IMR-90 (cell line): ENCODE measurements around the gene OVCH2. TPM values are rescaled to one million over a fixed set of nuclear protein-coding genes. Genes with fewer than 3 reads are reported as not detected.

Experiments
- ATAC-seq: fragments of 200-7000 bp; cut with Tn5 transposase; 2 replicates; pipeline ENCODE4 v1.9.1; 2020; ENCODE audit warnings: low read depth, mild to moderate bottlenecking, moderate library complexity
- BruUV-seq: library from RNA; stranded (reverse); fragments of 400-500 nt; replicated peaks from 2 replicates; lab custom pipeline; 2021; lab: Mats Ljungman, UMichigan
- CTCF ChIA-PET: fragments of 300-600 bp; formaldehyde crosslinking; extraction: SDS; loops from one replicate; lab custom pipeline; 2021; ENCODE audit warnings: antibody characterized with exemption; lab: Yijun Ruan, JAX
- POLR2A ChIA-PET: fragments of 300-600 bp; sonication (Branson Sonifier 250); formaldehyde crosslinking; loops from one replicate; lab custom pipeline; 2022; ENCODE audit warnings: antibody characterized with exemption; ENCODE audit not compliant: unreplicated experiment; lab: Charles Lee
- DNase-seq: peaks from one replicate; pipeline ENCODE4 v3.0.0; 2013
- H2AFZ ChIP-seq: replicated peaks from 2 replicates; pipeline ENCODE3; 2013; ENCODE audit warnings: low read length, mild to moderate bottlenecking; ENCODE audit not compliant: poor library complexity
- H2AK5ac ChIP-seq: 2 replicates; pipeline ENCODE4 v1.6.1; 2013; ENCODE audit warnings: low read depth, low read length, inconsistent platforms
- H2AK9ac ChIP-seq: replicated peaks from 2 replicates; pipeline ENCODE3; 2013; ENCODE audit warnings: mild to moderate bottlenecking, low read depth, low read length, moderate library complexity; ENCODE audit not compliant: poor library complexity
- H2BK120ac ChIP-seq: 2 replicates; pipeline ENCODE4 v1.6.1; 2013; ENCODE audit warnings: low read depth, low read length, inconsistent platforms
- H2BK15ac ChIP-seq: 3 replicates; pipeline ENCODE4 v1.6.1; 2013; ENCODE audit warnings: low read depth, low read length, inconsistent platforms
- H2BK20ac ChIP-seq: 2 replicates; pipeline ENCODE4 v1.6.1; 2013; ENCODE audit warnings: low read depth, mild to moderate bottlenecking, inconsistent platforms, low read length, moderate library complexity
- H2BK5ac ChIP-seq: 2 replicates; pipeline ENCODE4 v1.6.1; 2013; ENCODE audit warnings: mild to moderate bottlenecking, low read depth, low read length, inconsistent platforms; ENCODE audit not compliant: poor library complexity, severe bottlenecking
- H3K14ac ChIP-seq: replicated peaks from 2 replicates; pipeline ENCODE4 v1.6.1; 2013; ENCODE audit warnings: low read depth, low read length, inconsistent platforms
- H3K18ac ChIP-seq: 2 replicates; pipeline ENCODE4 v1.6.1; 2013; ENCODE audit warnings: low read depth, low read length, control low read depth
- H3K23ac ChIP-seq: 2 replicates; pipeline ENCODE4 v1.6.1; 2013; ENCODE audit warnings: low read depth, low read length, inconsistent platforms
- H3K27ac ChIP-seq: 2 replicates; pipeline ENCODE4 v1.5.1; 2013; ENCODE audit warnings: mild to moderate bottlenecking, control low read depth, low read length; ENCODE audit not compliant: insufficient read depth
- H3K27me3 ChIP-seq: 2 replicates; pipeline ENCODE4 v1.6.1; 2013; ENCODE audit warnings: low read length; ENCODE audit not compliant: control insufficient read depth, insufficient read depth
- H3K36me3 ChIP-seq: 2 replicates; pipeline ENCODE4 v1.6.1; 2013; ENCODE audit warnings: low read length, mixed read lengths; ENCODE audit not compliant: control insufficient read depth, insufficient read depth
- H3K4ac ChIP-seq: 2 replicates; pipeline ENCODE4 v1.6.1; 2013; ENCODE audit warnings: low read depth, low read length, inconsistent platforms
- H3K4me1 ChIP-seq: 2 replicates; pipeline ENCODE4 v1.6.1; 2013; ENCODE audit warnings: low read length, mixed read lengths; ENCODE audit not compliant: control insufficient read depth, insufficient read depth
- H3K4me2 ChIP-seq: 2 replicates; pipeline ENCODE4 v1.6.1; 2013; ENCODE audit warnings: low read depth, mild to moderate bottlenecking, control low read depth, low read length, moderate library complexity
- H3K4me3 ChIP-seq: 2 replicates; pipeline ENCODE4 v1.5.1; 2013; ENCODE audit warnings: low read depth, mild to moderate bottlenecking, control low read depth, low read length, moderate library complexity; ENCODE audit not compliant: insufficient read depth
- H3K56ac ChIP-seq: 2 replicates; pipeline ENCODE4 v1.6.1; 2013; ENCODE audit warnings: low read length, inconsistent platforms; ENCODE audit not compliant: insufficient read depth; ENCODE audit errors: extremely low read depth
- H3K79me1 ChIP-seq, 2 experiments: 2 replicates each; pipeline ENCODE4 v1.6.1; 2013; ENCODE audit warnings: low read length in 2 of 2, inconsistent platforms in 1 of 2, low read depth in 1 of 2
- H3K9ac ChIP-seq: 2 replicates; pipeline ENCODE4 v1.6.1; 2013; ENCODE audit warnings: low read depth, low read length, control low read depth
- H3K9me1 ChIP-seq: 2 replicates; pipeline ENCODE4 v1.6.1; 2013; ENCODE audit warnings: low read length, inconsistent platforms; ENCODE audit not compliant: insufficient read depth
- H3K9me3 ChIP-seq: 2 replicates; pipeline ENCODE4 v1.6.1; 2013; ENCODE audit warnings: low read length; ENCODE audit not compliant: control insufficient read depth, insufficient read depth
- H4K20me1 ChIP-seq: 2 replicates; pipeline ENCODE4 v1.6.1; 2013; ENCODE audit warnings: low read length, inconsistent platforms; ENCODE audit not compliant: insufficient read depth
- H4K5ac ChIP-seq: 2 replicates; pipeline ENCODE4 v1.6.1; 2013; ENCODE audit warnings: mild to moderate bottlenecking, low read depth, low read length, control low read depth
- H4K8ac ChIP-seq, 2 experiments: 2 replicates each; pipeline ENCODE4 v1.6.1; 2013; ENCODE audit warnings: low read depth in 2 of 2, low read length in 2 of 2, control low read depth in 1 of 2, inconsistent platforms in 1 of 2
- H4K91ac ChIP-seq: 2 replicates; pipeline ENCODE4 v1.6.1; 2013; ENCODE audit warnings: low read depth, low read length, inconsistent platforms; ENCODE audit not compliant: insufficient read depth
- BHLHE40 ChIP-seq: fragments of 150-350 bp; IDR thresholded peaks from 2 replicates; pipeline ENCODE4 v1.6.1; 2016; ENCODE audit warnings: mild to moderate bottlenecking, low read depth, low read length
- CEBPB ChIP-seq: IDR thresholded peaks from 2 replicates; pipeline ENCODE4 v1.6.1; 2012; ENCODE audit warnings: low read depth, low read length, improper control_type of control experiment
- CHD1 ChIP-seq: IDR thresholded peaks from 2 replicates; pipeline ENCODE4 v1.6.1; 2012; ENCODE audit warnings: low read depth, low read length, improper control_type of control experiment
- WGBS, 2 experiments: methylation state at CpG; one replicate each; pipeline versions ENCODE4 v1.1.5 to v1.1.7; 2013; ENCODE audit warnings: missing lambda C conversion rate in 2 of 2; ENCODE audit not compliant: insufficient read length in 1 of 2; ENCODE audit errors: extremely low coverage in 2 of 2; 5-methylcytosine and 5-hydroxymethylcytosine counted together
- dilution Hi-C: fragments of 300-500 bp; cut with HindIII; formaldehyde crosslinking; loops from one replicate; pipeline ENCODE4 v1.14.3; 2018; ENCODE audit warnings: low sequenced_read_pairs; ENCODE audit not compliant: unreplicated experiment
- in situ Hi-C: fragments of 300-500 bp; cut with MboI; formaldehyde crosslinking; loops from 3 replicates; pipeline ENCODE4 v1.14.3; 2019; ENCODE audit warnings: low sequenced_read_pairs, inconsistent platforms, mixed read lengths
- intact Hi-C: fragments of 100-400 bp; cut with micrococcal nuclease; formaldehyde crosslinking; loops from 2 replicates; pipeline ENCODE4 v1.10.0; 2022
- polyA plus RNA-seq, 3 experiments: library from polyadenylated mRNA; depleted of rRNA; stranded (reverse); fragments of >200 nt; gene quantifications; 2 replicates each; pipeline ENCODE4 v1.2.3, GENCODE V29; 2012; ENCODE audit warnings: low replicate concordance in 1 of 3
- total RNA-seq: library from RNA; depleted of rRNA; stranded (reverse); fragments of >200 nt; gene quantifications from 2 replicates; pipeline ENCODE4 v1.2.3, GENCODE V29; 2012

The OVCH2 gene
- total and polyA plus RNA-seq, 2 of the 4 experiments (the other 2 are of a cell fraction): 0.07 TPM; not detected in 1

- Histone ChIP-seq H4K91ac (no peak overlapping the region), H2BK15ac (no peak overlapping the region), H3K4me2 (no peak overlapping the region), H3K4me3 (no peak overlapping the region), H2BK20ac (no peak overlapping the region), H3K9ac (no peak overlapping the region), H3K56ac (no peak overlapping the region), H3K79me1 (no peaks in the 10 kb centered on the region), H2BK5ac (no peak overlapping the region), H3K9me3 (no peaks in the 10 kb centered on the region), H3K23ac (no peak overlapping the region), H2AK5ac (no peak overlapping the region), H3K27ac (no peak overlapping the region), H4K20me1 (no peaks in the 10 kb centered on the region), H3K18ac (no peak overlapping the region), H4K8ac (no peak overlapping the region), H2AK9ac (no peak overlapping the region), H2BK120ac (no peak overlapping the region), H3K27me3 (no peaks in the 10 kb centered on the region), H3K9me1 (no peaks in the 10 kb centered on the region), H3K36me3 (peaks cover 3% of the 10 kb centered on the region), H3K14ac (no peak overlapping the region), H2AFZ (no peak overlapping the region), H4K5ac (no peak overlapping the region), H3K4me1 (no peaks in the 10 kb centered on the region), H3K4ac (no peak overlapping the region)
- ATAC-seq (no peak), DNase-seq (no peak)
- no TSS peak for BruUV-seq
- CTCF ChIA-PET: no interaction called here
- TF ChIP-seq BHLHE40: no peak
- TF ChIP-seq CEBPB: no peak
- no peak for TF ChIP-seq CHD1
- in situ Hi-C loops: loop anchor here (5.0 kb wide), 1 partner anchor 79 kb away; no protein-coding TSS in a partner anchor
- POLR2A ChIA-PET: no interaction called here
- dilution Hi-C loops: no loop called here
- WGBS, 2 experiments: 100% methylated on average over 1 of the region's 9 CpGs; no CpG with 5 or more reads in 1 of the 2 experiments
- intact Hi-C loops: no loop called here
These were observed 54.6 kb downstream of the OVCH2 start for GRCh38 chr11:7651700-7652099.
